Progenitor cell of endocrine pancreas (in vitro differentiated cells): ENCODE results near the gene FAM221B. TPM values are rescaled to one million over a fixed set of nuclear protein-coding genes. Genes with fewer than 3 reads are reported as not detected.
A peak's percentile ranks its signal among the peaks of the same experiment; 100 is the strongest.

Experiments used
- DNase-seq: peaks from one replicate; pipeline ENCODE4 v3.0.0; 2021; ENCODE audit warnings: low spot score; ENCODE audit not compliant: unreplicated experiment
- H3K27ac Mint-ChIP-seq: 2 replicates; pipeline ENCODE4 v1.8.0; 2021; ENCODE audit warnings: mild to moderate bottlenecking, moderate library complexity, mixed read lengths
- H3K27me3 Mint-ChIP-seq: 2 replicates; pipeline ENCODE4 v1.8.0; 2021; ENCODE audit warnings: mixed read lengths
- H3K36me3 Mint-ChIP-seq: 2 replicates; pipeline ENCODE4 v1.8.0; 2022; ENCODE audit warnings: mixed read lengths; ENCODE audit not compliant: insufficient read depth
- H3K4me1 Mint-ChIP-seq: 2 replicates; pipeline ENCODE4 v1.8.0; 2021; ENCODE audit warnings: low read depth, mixed read lengths
- H3K4me3 Mint-ChIP-seq: 2 replicates; pipeline ENCODE4 v1.8.0; 2021; ENCODE audit warnings: low read depth, mild to moderate bottlenecking, moderate library complexity, mixed read lengths
- H3K9me3 Mint-ChIP-seq: 2 replicates; pipeline ENCODE4 v1.8.0; 2021; ENCODE audit warnings: low read depth, mixed read lengths
- CTCF ChIP-seq: fragments of 200-600 bp; sonication (generic); IDR thresholded peaks from one replicate; pipeline ENCODE4 v1.5.0; 2021; ENCODE audit warnings: antibody characterized with exemption, mild to moderate bottlenecking; ENCODE audit not compliant: unreplicated experiment
- total RNA-seq: library from RNA; stranded (reverse); gene quantifications from 2 replicates; pipeline ENCODE4 v1.2.1, GENCODE V29; 2021

FAM221B gene
- total RNA-seq, 1 donor from 2014 or later = not detected

GRCh38 chr9:35795695-35796094 lies 32.8 kb downstream of the FAM221B start:
- Mint-ChIP-seq H3K27me3 (peaks cover 3% of the 10 kb centered on the region), H3K27ac (no peak overlapping the region), H3K9me3 (no peaks in the 10 kb centered on the region), H3K4me1 (peaks cover 2% of the 10 kb centered on the region), H3K4me3 (no peak overlapping the region), H3K36me3 (peaks cover 3% of the 10 kb centered on the region)
- no peak for DNase-seq
- no peak for TF ChIP-seq CTCF

GRCh38 chr9:35793461-35793860 lies 35.1 kb downstream of the FAM221B start:
- Mint-ChIP-seq H3K4me3 (no peak overlapping the region), H3K9me3 (no peaks in the 10 kb centered on the region), H3K27me3 (peaks cover 3% of the 10 kb centered on the region), H3K27ac (no peak overlapping the region), H3K36me3 (peaks cover 3% of the 10 kb centered on the region), H3K4me1 (peaks cover 8% of the 10 kb centered on the region)
- no peak for TF ChIP-seq CTCF
- no peak for DNase-seq

- DNase-seq = no peak
- TF ChIP-seq CTCF = no peak
- Mint-ChIP-seq H3K4me1 (peaks cover 8% of the 10 kb centered on the region), H3K27me3 (peaks cover 3% of the 10 kb centered on the region), H3K36me3 (peaks cover 3% of the 10 kb centered on the region), H3K9me3 (no peaks in the 10 kb centered on the region), H3K4me3 (no peak overlapping the region), H3K27ac (no peak overlapping the region)
Observed at GRCh38 chr9:35792826-35793225, 35.7 kb downstream of the FAM221B start.

- Mint-ChIP-seq H3K27ac (no peak overlapping the region), H3K4me1 (peaks cover 8% of the 10 kb centered on the region), H3K9me3 (no peaks in the 10 kb centered on the region), H3K27me3 (peaks cover 3% of the 10 kb centered on the region), H3K36me3 (peaks cover 3% of the 10 kb centered on the region), H3K4me3 (no peak overlapping the region)
- no peak for DNase-seq
- TF ChIP-seq CTCF = no peak
Observed at GRCh38 chr9:35792024-35792813, 36.3 kb downstream of the FAM221B start.

GRCh38 chr9:35791297-35791921 lies 37.1 kb downstream of the FAM221B start, which contains the start of gene NPR2:
NPR2 (plus strand) TSS chr9:35791591; CDS start chr9:35792409, 818 bp downstream.
- H3K9me3 Mint-ChIP-seq = no peaks in the 10 kb centered on the region
- peak within 1 kb of the TSS; percentile 67 for H3K4me3 Mint-ChIP-seq
- no peak for DNase-seq
- H3K27me3 Mint-ChIP-seq = peaks cover 3% of the 10 kb centered on the region
- H3K4me1 Mint-ChIP-seq = peaks cover 8% of the 10 kb centered on the region
- TF ChIP-seq CTCF = no peak
- H3K36me3 Mint-ChIP-seq = peaks cover 3% of the 10 kb centered on the region
- peak within 1 kb of the TSS; percentile 70 for H3K27ac Mint-ChIP-seq
